GM18861 (cell line): ENCODE results near the gene RBFOX2.
"Not testable (repeated sequence)": the region's sequence is repeated elsewhere in the genome, so short reads cannot be mapped to it uniquely, and the experiment has no call there.

ENCODE experiments used
- ATAC-seq: cut with Tn5 transposase; IDR thresholded peaks from one replicate; pipeline ENCODE4 v1.9.1; 2021; ENCODE audit not compliant: unreplicated experiment

Gene RBFOX2

GRCh38 chr22:35792506-35792905 is 236.1 kb downstream of the RBFOX2 start:
- ATAC-seq, result no peak

DNA sequence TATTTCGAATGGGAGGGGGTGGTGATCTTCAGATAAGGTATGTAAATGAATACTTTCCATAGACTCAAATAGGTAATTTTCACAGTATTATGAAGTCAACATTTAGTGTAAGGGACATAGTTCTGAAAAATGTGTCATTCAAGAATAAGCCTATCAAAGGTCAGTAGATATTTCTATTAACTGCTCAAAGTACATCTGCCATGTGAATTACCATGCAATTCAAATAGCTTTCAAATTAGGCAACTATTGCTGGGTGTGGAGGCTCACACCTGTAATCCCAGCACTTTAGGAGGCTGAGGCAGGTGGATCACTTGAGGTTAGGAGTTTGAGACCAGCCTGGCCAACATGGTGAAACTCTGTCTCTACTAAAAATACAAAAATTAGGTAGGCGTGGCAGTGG is 236.8 kb downstream of the RBFOX2 start:
- ATAC-seq, result not testable (repeated sequence)

DNA sequence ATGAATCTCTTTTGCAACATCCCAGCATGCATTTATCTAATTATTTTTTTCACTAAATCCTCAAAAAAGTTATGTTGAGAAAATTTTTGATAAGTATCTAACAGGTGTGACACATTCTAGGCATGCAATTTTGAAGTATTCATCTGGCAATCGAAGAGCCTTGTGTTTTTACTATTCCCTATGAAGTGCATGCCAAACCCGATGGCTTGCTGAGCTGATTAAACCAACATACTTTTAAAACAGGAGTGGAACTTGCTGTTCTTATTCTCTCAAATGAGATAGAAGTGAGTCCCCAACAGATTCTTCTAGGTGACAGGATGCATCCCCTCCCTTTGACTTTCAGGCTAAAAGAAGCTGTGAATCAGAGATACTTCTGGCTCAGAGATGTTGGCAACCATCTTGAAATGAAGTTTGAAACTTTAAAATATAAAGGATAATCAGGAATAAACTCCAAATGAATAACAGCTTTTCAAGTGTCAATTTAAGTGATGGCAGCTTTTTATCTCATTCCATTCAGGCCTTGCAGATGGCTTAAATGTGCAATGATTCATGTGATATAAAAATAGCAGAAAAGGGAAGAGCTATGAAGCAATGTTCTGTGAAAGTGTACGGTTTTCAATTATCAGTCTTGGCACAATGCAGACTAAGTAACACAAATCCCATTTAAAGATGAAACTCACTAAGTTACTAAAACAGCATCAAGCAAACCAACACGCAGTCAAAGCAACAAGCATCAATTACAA is 243.3 kb downstream of the RBFOX2 start:
- ATAC-seq, result no peak

DNA sequence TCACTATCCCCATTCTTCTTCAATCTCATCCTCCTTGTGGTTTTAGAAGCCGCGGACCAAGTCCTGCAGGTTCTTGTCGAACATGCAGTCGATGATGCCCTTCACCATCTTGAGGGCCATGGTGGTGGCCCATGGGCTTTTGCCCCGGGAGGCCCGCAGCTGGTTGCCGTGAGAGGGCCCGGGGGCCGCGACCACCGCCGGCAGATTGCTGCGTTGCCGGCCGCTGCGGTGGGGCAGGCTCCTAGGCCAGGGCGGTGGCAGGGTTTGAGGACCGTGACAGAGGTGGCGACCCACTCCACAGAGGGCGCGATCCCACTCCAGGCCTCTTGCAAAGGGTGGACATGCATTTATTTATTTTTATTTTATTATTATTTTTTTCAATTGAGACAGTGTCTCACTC is 244.0 kb downstream of the RBFOX2 start:
- ATAC-seq, result no peak

DNA sequence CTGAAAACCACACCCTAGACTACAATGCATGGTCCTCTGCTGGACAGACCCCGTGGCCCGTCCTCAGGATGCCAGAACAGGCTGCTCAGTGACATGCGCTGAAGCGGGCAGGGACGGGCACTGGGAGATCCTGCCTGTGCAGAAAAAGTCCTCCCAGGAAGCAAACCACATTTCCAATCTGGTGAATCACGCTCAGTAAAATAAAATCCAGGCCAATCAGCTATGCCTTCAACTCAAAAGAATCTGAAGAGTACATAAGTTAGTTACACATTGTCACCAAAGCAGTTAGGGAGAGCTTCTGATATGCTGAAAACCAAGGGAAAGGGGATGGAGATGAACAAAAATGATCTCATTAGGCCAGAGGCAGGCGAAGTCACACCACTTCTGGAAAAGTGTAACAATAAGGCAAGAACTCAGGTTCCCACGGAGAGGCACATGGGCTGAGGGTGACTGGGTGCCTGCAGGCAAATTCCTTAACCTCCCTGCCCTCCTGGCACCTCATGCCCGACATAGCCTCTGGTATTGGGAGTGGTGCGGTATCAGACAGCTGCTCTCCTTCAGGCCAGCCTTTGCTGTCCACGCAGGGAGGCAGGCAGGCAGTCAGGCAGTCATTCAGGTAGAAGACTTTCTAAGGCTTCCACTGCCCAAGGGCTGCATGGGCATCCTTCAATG is 244.5 kb downstream of the RBFOX2 start:
- no peak for ATAC-seq

- no peak for ATAC-seq
Measured at GRCh38 chr22:35782504-35782903, 246.1 kb downstream of the RBFOX2 start.

DNA sequence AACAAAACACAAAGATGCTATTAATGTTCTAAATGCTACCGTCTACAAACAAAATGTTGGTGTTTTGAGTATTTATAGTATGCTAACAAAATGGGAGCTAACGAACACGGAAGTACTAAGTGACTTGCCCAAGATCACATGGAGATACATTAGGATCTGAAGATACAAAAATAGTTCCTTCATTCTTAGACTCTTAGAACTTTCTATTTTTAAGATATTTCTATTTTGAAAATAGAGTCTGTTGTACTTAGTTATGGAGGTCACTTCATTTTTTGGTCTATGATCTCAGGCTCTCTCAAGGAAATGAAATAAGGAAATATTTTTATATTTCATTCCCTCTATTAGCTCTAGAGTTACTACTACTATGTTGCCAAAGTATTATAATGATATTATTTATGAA is 246.7 kb downstream of the RBFOX2 start:
- ATAC-seq, result no peak

- no peak for ATAC-seq
Measured at GRCh38 chr22:35777335-35777975, 251.2 kb downstream of the RBFOX2 start.

DNA sequence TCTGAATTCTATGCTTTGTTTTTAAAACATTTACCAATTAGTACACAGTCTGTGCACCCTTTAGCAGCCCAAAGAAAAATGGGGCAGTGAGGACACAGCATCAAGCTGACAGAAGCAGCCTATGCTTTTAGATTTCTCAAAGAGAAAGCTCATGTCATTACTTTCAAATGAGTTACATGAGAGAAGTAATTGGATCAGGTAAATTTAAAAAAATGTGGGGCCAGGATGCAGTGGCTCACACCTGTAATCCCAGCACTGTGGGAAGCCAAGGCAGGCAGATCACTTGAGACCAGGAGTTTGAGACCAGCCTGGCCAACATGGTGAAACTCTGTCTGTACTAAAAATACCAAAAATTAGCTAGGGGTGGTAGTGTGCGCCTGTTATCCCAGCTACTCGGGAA is 253.3 kb downstream of the RBFOX2 start:
- ATAC-seq, result no peak

GRCh38 chr22:35769974-35770373 is 258.6 kb downstream of the RBFOX2 start:
- ATAC-seq, result no peak

- no peak for ATAC-seq
Measured at GRCh38 chr22:35766654-35767580, 261.7 kb downstream of the RBFOX2 start.

GRCh38 chr22:35761037-35761436 is 267.6 kb downstream of the RBFOX2 start:
- ATAC-seq, result no peak

DNA sequence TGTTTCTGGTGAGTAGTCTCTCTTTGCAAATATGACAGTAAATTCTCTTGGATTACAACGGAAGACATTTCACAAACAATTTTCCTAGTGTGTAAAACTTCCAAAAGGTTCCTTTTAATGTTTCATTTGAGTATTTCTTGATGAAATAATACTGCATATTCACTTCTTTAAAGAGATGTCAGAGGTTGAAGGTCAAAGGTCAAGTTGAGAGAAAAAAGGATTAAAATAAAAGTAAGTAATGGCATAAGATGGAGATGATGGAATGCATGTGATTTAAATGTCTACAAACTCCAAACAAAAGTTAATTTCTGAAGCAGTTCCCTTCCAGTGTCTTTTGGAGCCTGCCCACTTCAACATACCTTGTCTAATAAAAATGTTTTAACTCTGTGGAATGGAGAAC is 270.2 kb downstream of the RBFOX2 start:
- ATAC-seq, result no peak

DNA sequence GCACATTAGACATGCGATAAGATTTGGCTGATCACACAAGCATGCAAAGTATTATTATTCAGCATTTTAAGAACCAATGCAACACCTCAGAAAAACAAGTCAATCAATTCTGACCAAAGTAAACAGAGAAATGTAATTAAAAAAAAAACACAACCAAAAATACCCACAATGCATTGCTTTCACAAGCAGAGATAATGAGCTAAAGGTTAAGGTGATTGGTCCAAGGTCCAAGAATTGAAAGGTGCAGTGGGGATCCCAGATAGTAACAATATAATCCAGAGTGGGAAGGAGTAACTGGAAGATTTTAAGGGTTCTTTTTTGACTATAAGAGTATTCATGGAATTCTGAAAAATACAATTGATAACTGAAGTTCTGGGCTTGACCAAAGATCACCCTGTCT is 271.9 kb downstream of the RBFOX2 start:
- no peak for ATAC-seq

DNA sequence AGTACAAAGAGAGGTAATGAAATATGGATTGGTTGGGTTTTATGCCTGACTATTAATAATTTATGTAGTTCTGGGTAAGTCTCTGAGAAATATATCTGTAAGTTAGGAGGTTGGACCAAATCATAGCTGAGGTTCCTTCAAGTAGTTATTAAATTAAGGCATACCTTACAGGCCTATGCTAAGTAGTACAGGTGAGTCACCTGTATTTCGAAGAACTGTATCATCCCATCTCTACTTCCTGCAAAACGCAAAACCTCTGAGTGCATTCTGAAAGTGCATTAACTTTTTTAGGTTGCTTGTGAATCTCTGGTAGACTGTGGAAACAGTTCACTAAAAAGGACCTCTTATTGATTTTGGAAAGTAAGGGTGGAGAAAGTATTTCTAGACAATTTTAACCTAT is 273.9 kb downstream of the RBFOX2 start:
- no peak for ATAC-seq

DNA sequence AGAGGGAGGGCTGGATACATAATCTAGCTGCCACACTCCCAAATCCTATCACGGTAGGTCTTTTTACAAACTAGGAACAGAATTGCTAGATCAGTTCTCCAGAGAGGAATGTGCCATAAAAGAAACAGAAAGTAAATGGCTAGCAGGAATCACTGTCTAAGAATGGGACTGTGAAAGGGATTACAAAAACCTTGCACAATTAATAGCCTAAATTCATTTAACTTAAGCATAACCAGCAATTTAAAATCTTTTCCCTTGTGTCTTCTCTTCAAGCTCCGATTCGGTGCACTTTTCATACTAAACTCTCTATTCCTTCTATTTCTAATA is 275.8 kb downstream of the RBFOX2 start:
- ATAC-seq, result no peak

DNA sequence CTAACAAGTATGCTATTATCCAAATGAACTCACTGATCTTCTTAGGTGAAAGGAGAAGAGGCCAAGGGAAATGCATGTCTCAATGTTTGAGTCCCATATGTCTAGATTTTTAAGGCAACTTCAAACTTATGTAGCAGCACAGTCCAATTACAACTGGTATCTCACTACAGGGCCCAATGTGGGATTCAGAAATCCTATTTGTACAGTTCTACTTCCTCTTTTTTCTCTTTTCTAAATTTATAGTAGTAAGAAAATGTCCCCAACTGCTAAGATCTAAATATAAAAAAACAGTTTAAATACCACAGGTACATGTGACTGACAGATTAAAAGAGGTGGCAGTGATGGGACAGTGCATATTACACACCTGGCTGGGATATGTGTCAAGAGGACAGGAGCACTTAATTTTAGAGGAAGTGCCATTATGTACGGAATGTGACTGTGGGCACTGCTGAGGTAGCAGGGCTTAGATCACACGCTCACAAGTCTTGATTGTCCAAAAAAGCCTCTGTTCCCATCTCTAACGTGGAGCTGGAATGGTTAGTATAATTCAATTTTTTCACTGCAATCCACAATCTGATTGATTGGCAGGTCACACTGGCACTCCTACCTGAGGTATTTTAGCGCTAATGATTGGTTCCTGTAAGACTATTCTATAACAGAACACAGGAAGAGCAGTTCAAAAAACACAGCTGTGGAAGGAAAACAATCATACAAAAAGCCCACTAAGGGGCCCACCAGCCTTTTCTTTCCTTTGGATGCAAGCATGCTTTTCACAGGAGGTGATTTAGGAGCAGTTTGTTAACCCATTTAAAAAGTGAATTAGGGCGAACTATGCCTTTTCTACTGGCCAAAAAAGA is 276.4 kb downstream of the RBFOX2 start:
- no peak for ATAC-seq

DNA sequence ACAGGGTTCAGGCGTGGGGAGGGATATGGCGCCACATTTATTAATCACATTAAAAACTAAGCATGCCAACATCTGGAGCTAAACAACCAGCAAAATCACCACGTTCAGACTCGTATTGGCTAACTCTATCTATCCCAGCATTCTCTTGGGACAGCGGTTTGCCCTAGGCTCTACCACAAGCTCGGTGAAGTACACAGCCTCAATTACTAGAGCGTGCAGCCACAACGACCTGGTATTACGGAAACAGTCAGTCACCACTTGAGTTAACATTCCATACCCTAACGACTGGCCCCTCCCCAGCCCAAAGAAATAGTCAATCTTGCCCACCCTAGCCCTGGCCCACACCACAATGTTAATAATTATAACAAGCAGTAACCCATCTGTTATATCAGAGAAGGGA is 278.8 kb downstream of the RBFOX2 start:
- peak; percentile 78 for ATAC-seq

DNA sequence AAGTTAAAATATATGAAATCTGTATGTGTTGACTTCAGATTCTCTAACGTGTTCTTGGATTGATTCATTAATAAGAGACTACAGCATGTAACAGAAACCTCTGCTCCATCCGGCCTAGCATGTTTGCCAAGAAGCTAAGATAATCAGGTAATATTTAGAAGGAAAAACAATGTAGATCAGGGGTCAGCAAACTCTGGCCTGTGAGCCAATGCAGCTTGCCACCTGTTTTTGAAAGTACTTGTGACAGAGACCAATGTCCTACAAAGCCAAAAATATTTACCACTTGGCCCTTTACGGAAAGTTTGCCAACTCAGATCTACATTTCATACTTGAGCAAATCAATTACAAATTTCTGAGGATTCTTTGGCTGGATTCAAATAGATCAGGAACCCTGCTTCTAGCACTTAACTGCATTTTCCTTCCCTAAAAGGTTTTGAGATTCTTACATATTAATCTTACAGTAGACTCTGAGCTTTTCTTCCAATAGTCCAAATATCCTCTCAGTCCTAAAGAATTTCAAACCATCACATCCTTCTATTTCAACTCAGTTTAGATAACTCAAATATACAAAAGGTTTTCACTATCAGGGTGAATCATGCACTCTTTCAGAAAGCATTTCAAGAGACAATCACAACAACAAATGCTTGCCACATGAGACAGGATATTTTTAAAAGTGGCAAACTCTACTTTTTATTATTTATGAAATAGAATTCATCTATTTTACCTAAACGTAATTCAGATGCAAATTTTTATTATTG is 281.5 kb downstream of the RBFOX2 start:
- no peak for ATAC-seq

GRCh38 chr22:35746248-35746647 is 282.4 kb downstream of the RBFOX2 start:
- ATAC-seq, result no peak
